K562 treated with DMSO at 1 percent for 48 hours (cell line): ENCODE data around the gene FCER1G. TPM values are rescaled to one million over a fixed set of nuclear protein-coding genes. Genes with fewer than 3 reads are reported as not detected.

Experiments used
- total RNA-seq: library from RNA; unstranded; fragments of 300-600 nt; gene quantifications from 2 replicates; pipeline ENCODE4 v1.2.3, GENCODE V29; 2022; ENCODE audit warnings: low replicate concordance; ENCODE audit errors: extremely low read depth

Gene FCER1G
- not detected in 2 replicates for total RNA-seq

DNA sequence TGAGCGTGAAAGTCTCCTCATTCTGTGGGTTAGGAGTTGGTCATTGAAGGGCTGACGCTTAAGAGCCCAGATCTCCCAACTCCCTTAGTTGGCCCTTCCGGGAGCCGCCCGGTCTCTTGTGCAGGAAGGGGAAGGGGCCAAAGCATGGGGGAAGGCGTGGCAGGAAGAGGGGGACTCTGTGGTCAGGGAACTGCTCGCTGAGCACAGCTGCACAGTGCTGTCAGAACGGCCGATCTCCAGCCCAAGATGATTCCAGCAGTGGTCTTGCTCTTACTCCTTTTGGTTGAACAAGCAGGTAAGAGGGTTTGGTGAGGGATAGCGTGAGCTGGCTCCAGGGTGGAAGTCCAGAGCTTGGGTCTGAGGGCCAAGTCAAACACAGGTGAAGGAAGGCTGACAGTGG is at the start of gene FCER1G:
TSS of gene FCER1G (plus strand) at position 220 of the 400 bp plus-strand sequence. CDS start at position 247, 27 bp downstream.

DNA sequence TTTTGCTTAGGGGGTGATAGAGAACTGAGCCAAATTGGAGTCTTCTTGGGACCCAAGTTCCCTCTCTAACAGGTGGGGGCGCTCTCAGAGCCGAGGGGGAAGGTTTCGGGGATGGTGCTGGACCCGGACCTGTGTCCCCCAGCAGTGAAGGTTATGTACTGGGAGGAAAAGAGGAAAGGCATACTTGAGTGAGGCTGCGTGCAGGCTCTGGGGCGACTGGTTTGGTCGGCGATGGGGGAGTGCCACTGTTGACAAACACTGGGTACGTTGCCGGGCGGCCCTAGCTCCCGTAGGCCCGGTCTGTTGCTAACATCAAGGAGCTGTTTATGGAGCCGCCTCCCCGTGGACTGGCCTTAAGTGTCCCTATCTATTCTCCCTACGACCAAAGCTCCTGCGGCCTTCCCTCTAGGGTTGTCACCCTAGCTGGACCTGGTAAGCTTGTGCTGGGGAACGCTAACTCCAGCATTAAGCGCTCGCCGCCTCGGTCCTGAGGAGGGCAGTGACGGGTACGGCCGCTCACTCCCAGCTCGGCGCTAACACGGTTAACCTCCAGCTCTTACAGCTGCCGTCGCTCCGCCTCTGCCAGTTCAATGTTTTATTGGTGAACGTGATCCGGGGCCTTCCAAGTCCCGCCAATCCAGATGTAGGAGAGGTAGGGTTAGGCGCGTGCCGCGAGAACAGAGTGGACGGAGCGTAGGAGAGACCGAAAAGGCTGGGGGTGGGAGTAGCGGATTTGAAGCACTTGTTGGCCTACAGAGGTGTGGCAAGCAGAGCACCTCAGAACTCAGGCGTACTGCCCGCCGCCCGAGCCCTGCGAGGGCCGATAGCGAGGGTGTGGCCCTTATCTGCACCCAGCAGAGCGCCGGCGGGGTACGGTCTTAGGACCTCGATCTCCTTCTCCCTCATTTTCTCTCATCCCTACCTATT is 49.1 kb upstream of the FCER1G start, which contains the start of gene PPOX:
TSS of gene PPOX (plus strand) at position 685 of the 927 bp plus-strand sequence. CDS start 422 bp downstream, outside the sequence.

DNA sequence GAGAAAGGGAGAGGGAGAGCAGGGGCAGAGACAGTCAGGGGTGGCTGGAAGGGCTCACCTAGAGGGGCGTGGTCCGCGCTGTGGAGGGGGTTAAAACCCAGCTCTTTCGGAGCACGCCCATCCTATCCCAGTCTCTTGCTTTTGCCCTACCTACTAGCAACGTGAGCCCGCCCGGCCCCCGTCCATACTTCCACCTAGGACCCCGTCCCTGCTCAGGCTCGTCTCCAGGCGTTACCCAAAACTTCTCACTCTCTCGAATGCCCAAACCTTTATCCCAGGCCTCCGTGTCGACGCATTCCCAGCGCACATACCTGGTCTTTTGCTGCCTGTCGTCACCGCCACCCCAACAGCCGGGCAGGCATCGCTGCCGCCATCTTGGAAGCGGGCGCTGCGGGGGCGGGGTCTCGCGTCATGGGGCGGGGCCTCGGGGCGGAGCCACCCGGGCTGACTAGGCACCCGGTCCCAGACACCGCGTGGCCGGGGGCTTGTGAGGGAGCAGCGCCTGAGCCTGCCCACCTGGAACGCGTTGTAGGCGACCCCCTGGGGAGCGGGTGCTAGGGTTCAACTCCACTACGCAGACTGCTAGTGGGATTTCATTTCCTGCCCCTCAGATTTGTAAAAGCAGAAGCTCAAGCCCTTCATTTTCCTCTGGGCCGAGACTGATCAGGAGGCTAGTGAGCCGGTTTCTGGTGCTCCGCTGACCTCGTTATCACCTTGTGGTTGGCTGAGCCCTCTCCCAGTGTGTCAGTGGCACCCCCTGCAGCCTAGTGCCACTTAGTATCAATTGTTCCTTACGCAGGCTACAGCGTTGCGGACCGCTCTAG is 37.8 kb upstream of the FCER1G start, which contains the start of gene B4GALT3:
TSS of gene B4GALT3 (minus strand) at position 396 of the 824 bp plus-strand sequence. CDS start 1,447 bp downstream, outside the sequence.

DNA sequence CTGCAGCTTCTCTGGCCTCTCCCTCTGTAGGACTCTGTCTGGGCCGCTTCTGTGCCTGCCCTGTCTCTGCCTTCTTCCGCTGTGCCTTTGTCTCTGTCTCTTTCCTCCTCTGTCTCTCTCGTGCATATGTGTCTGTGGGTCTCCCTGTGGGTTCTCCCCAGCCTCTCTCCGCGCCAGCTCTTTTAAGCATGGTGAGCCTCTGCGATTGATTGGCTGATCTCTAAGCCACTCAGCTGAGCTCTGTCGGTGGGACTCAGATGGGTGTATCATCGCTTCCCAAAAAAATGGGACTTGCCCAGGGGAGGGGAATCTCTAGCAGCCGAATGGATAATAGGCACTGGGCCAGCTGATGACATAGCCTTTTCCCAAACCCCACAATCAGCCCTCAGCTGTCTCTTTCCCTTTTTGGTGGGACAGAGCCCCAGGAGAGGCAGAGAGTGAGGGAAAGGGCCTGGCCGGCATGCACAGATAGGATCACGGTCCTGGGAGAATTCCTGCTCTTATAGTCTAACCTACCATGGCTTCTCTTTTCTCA is 16.1 kb upstream of the FCER1G start, which contains the start of gene ADAMTS4:
TSS of gene ADAMTS4 (minus strand) at position 158 of the 535 bp plus-strand sequence. CDS start 427 bp downstream, outside the sequence.

DNA sequence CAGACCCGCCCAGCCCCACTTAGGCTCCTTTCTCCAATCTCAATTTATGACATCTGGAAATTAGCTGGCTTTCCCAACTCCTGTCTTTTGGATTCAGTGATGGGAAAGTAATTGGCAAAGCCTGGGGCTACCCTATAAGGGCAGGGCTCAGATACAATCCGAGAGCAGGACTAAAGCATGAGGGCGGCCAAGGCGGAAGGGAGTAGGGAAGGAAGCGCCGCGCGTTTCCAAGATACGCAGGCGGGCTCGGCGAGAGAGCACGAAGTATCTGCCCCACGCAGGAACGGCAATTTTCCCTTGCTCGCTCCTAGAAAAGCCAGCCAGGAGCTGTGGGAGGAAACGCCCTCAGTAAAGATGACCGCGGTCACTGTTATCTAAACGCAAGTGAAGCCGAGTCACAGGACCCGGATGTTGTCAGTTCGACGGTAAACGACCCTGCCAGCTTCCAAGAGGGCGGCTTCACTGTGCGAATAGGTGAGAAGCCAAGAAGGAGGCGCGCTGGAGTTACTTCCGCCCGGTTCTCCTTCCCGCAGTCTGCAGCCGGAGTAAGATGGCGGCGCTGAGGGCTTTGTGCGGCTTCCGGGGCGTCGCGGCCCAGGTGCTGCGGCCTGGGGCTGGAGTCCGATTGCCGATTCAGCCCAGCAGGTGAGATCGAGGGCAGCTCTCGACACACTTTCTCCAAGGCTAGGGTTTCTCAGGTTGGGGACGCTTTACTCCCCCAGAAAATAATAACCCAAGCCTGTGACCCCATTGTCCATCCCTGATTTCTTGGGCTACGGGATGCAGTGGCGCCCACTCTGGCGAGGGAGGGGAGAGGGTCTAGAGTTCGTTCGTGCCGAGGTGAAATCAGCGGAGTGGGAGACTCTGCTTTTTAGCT is 13.0 kb upstream of the FCER1G start, which contains the start of gene NDUFS2:
TSS of gene NDUFS2 (plus strand) at position 532 of the 877 bp plus-strand sequence. CDS start at position 551, 19 bp downstream.

DNA sequence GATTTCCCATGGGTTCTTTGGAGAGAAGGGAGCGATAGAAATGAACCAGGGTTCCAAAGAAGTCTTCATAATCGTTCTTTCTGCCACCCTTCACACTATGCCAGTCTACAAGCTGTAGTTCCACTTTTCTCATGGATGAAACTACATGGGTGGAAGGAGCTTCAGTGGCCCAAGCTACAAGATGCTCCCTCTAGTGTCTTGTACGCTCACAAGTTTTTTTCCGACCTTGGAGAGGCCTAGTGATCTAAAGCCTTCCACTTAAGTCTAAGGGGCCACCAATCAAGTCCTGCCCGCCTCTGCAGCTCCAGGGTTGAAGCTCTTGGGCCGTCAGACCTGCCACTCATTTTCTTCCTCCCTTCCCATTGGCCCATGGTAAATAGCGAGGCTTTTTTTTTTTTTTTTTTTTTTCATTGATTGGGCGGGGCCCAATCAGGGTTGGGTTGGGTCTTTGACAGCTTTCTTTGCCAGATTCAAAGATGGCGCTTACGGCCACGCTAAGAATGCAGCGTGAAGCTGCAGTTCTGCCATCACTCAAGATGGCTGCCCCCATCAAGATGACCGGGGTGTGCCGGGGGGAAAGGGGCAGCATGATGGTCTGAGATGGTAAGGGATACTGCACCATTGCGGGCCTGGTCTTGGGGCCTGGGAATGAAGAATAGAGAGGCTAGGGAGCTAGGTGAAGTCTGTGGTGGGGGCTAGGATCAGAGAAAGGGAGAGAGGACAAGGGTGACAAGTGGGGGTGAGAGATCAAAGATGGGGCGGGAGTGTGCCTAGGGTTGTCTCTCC is 10.6 kb downstream of the FCER1G start, which contains the start of gene TOMM40L:
TSS of gene TOMM40L (plus strand) at position 527 of the 786 bp plus-strand sequence. CDS start 430 bp downstream, outside the sequence.

DNA sequence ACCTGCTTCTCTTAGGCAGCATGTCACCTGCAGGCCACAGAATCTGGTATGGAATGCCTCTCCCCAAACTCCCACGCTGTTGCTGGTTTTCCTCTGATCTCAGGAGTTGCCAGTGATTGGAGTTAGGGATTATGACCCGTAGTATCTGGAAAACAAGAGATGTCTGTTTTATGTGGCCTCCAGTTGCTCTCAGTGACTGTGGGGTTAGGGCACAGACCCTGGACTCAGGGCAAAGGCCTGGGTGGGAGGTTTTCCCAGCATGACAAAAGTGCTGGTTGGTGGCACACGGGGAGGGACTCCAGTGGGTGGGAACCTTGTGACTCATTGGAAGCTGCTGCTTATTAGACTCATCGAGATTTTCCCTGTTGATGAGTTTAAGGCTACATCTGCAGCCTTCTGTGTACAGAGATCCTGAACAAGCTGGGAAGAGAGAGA is 23.0 kb downstream of the FCER1G start, which contains the start of gene NR1I3:
TSS of gene NR1I3 (minus strand) at position 165 of the 435 bp plus-strand sequence. CDS start 1,638 bp downstream, outside the sequence.

DNA sequence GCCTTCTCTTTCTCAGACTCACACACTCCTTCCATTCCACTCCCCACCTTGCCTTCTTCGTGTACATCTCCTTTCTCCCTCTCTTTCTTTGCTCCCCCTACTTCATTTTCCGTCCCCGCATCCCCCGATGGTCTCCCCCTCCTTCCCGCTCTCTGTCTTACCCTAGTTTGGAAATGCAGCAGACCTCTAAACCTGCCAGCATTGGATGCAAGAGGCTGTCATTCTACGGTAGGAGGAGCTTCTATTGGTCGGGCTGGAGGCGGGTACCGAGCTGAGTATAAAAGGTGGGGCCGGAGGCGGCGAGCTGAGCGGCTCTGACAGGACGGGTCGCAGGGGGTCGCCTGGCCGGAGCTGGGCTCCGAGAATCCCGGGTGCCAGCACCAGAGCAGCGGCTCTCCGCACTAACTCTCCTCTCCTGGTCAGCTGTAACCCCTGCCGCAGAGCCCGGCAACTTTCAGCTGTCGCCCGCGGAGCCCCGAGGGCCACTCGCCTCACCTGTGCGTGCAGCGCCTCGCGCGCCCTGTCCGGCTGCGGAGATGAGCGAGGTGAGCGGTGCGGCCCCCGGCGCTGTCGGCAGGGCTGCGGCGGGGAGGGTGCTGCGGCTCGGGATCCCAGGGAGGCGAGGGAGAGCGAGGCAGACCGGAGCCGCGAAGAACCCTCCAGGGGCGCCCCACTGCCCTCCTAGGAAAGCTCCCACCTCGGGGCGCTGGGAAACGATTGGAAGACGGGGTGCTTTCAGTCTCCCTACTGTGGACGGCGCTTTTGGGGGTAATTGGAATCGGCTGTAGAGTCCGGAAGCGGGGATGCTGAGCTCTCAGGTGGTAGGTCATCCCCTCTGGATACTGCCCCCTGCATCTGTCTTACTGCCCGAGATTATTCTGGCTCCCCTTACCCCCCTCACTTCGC is 43.6 kb downstream of the FCER1G start, which contains the start of gene PCP4L1:
TSS of gene PCP4L1 (plus strand) at position 307 of the 906 bp plus-strand sequence. CDS start at position 537, 230 bp downstream.

Other genes with a start within 250 kb of the FCER1G start
- gene F11R, start 194.1 kb upstream of the FCER1G start, total RNA-seq, result not detected in 2 replicates
- not detected in 2 replicates for gene TSTD1, start 176.3 kb upstream of the FCER1G start, total RNA-seq
- gene USF1, start 169.3 kb upstream of the FCER1G start, total RNA-seq, result not detected in 2 replicates
- gene ARHGAP30, start 145.4 kb upstream of the FCER1G start, total RNA-seq, result not detected in 2 replicates
- not detected in 2 replicates for gene NECTIN4, start 125.7 kb upstream of the FCER1G start, total RNA-seq
- not detected in 2 replicates for gene KLHDC9, start 116.9 kb upstream of the FCER1G start, total RNA-seq
- gene PFDN2, start 97.3 kb upstream of the FCER1G start, total RNA-seq, result not detected in 2 replicates
- not detected in 2 replicates for gene NIT1, start 97.2 kb upstream of the FCER1G start, total RNA-seq
- gene DEDD, start 82.6 kb upstream of the FCER1G start, total RNA-seq, result not detected in 2 replicates
- 444 TPM in 1 of 2 replicates, not detected in the other for gene UFC1, start 61.3 kb upstream of the FCER1G start, total RNA-seq
- gene USP21, start 55.8 kb upstream of the FCER1G start, total RNA-seq, result not detected in 2 replicates
- not detected in 2 replicates for gene PPOX, start 48.9 kb upstream of the FCER1G start, total RNA-seq
- not detected in 2 replicates for gene B4GALT3, start 37.8 kb upstream of the FCER1G start, total RNA-seq
- gene ADAMTS4, start 16.2 kb upstream of the FCER1G start, total RNA-seq, result not detected in 2 replicates
- gene NDUFS2, start 12.9 kb upstream of the FCER1G start, total RNA-seq, result not detected in 2 replicates
- not detected in 2 replicates for gene APOA2, start 8.3 kb downstream of the FCER1G start, total RNA-seq
- not detected in 2 replicates for gene TOMM40L, start 10.8 kb downstream of the FCER1G start, total RNA-seq
- not detected in 2 replicates for gene NR1I3, start 22.9 kb downstream of the FCER1G start, total RNA-seq
- gene PCP4L1, start 43.5 kb downstream of the FCER1G start, total RNA-seq, result not detected in 2 replicates
- gene MPZ, start 94.7 kb downstream of the FCER1G start, total RNA-seq, result not detected in 2 replicates
- not detected in 2 replicates for gene SDHC, start 99.1 kb downstream of the FCER1G start, total RNA-seq
- gene CFAP126, start 152.6 kb downstream of the FCER1G start, total RNA-seq, result not detected in 2 replicates